Vagina (tissue), 2 donors: Measurements from ENCODE around the gene SLC25A10. TPM values are rescaled to one million over a fixed set of nuclear protein-coding genes. Genes with fewer than 3 reads are reported as not detected.
"Not testable (repeated sequence)": the region's sequence is repeated elsewhere in the genome, so short reads cannot be mapped to it uniquely, and the experiment has no call there.

Source experiments
- DNase-seq, 2 donors: peaks; one replicate each; pipeline ENCODE4 v3.0.0-alpha.2; 2017; ENCODE audit errors: extremely low spot score in 2 of 2
- H3K27ac ChIP-seq: fragments of 200-600 bp; sonication (generic); one replicate; pipeline ENCODE4 v1.5.1; 2019
- H3K27me3 ChIP-seq: fragments of 200-600 bp; sonication (generic); one replicate; pipeline ENCODE4 v1.5.1; 2019
- H3K36me3 ChIP-seq, 2 donors: fragments of 200-600 bp; sonication (generic); one replicate each; pipeline ENCODE4 v1.5.1; 2017 to 2019
- H3K4me1 ChIP-seq: fragments of 200-600 bp; sonication (generic); one replicate; pipeline ENCODE4 v1.5.1; 2019
- H3K4me3 ChIP-seq, 2 donors: fragments of 200-600 bp; sonication (generic); 1 replicate in 1 of 2; 2 replicates in 1 of 2; pipeline ENCODE4 v1.5.1; 2016 to 2019
- H3K9me3 ChIP-seq: fragments of 200-600 bp; sonication (generic); one replicate; pipeline ENCODE4 v1.5.1; 2019
- POLR2A ChIP-seq, 2 donors: fragments of 450-650 bp; IDR thresholded peaks; one replicate each; pipeline ENCODE4 v1.6.1; 2017; ENCODE audit warnings: antibody characterized with exemption in 2 of 2, mild to moderate bottlenecking in 2 of 2, moderate library complexity in 2 of 2
- POLR2AphosphoS5 ChIP-seq, 2 donors: sonication (generic); formaldehyde crosslinking; IDR thresholded peaks; one replicate each; pipeline ENCODE4 v1.9.0; 2017; ENCODE audit warnings: antibody characterized with exemption in 2 of 2, mild to moderate bottlenecking in 2 of 2, low read depth in 1 of 2; ENCODE audit not compliant: insufficient read depth in 1 of 2
- intact Hi-C: fragments of 100-400 bp; cut with DNase I; formaldehyde crosslinking; loops from one replicate; pipeline ENCODE4 v1.15.1; 2023
- total RNA-seq: library from RNA; depleted of rRNA; stranded (reverse); fragments of >200 nt; gene quantifications from one replicate; pipeline ENCODE4 v1.2.3, GENCODE V29; 2016
- TF ChIP-seq, protein P1 (sequence below), 3 experiments: fragments of 450-650 bp in 2 of 3; fragments of 200-600 bp in 1 of 3; sonication (generic) in 1 of 3; IDR thresholded peaks; one replicate each; pipeline ENCODE4 v1.5.1; 2017 to 2019; ENCODE audit warnings: antibody characterized with exemption in 3 of 3, mild to moderate bottlenecking in 2 of 3, moderate library complexity in 2 of 3

The SLC25A10 gene
- total RNA-seq, 1 donor from 2014 or later: 2.9 TPM

DNA sequence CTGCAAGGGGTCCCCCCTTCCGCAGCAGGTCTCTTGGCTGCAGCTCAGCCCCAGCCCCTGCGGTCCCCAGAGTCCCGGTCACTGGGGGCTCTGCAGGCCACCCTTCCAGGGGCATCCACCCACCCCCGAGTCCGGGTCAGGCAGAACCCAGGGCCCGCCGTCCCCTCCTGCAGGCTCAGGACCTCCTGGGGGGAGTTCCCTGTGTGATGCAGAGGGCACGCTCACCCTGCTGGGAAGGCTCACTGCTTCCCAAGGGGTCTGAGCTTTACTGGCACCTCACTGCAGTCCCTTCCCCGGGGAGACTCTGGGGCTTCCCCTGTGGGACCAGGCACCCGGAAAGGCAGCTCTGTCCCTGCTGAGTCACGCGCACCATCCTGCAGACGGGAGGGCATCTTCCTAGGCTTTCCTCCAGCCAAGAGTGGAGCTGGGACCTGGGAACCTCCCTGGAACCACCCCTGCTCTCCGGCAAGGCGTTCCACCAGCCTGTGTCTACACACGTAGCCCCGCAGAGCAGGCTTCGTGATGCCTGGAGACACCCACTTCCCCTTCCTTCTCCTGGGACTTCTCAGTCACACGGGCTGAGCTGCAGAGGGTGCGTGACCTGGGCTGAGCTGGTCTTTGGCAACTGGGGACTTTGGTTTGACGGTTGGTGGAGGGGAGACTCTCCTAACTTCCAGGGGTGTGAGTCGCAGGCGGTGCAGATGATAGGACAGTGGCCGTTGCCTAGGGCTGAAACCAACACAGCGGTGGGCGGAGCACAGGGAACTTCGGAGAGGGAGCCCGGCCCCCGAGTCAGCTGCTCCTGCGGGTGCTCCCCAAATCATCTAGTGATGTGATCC lies 23.4 kb downstream of the SLC25A10 start:
- Histone ChIP-seq H3K4me3 (no peak overlapping the region), H3K36me3 (no peaks in the 10 kb centered on the region), H3K4me1 (peaks cover 18% of the 10 kb centered on the region), H3K27me3 (no peaks in the 10 kb centered on the region), H3K9me3 (no peaks in the 10 kb centered on the region), H3K27ac (peak overlapping the region; percentile 23)
- TF ChIP-seq POLR2A (IDR thresholded peaks at IDR 0.05): no peak
- no peak for TF ChIP-seq POLR2AphosphoS5 (IDR thresholded peaks at IDR 0.05; ENCODE audit: insufficient read depth in 1 of 2, low read depth in 1 of 2)
- TF ChIP-seq, protein P1, sequence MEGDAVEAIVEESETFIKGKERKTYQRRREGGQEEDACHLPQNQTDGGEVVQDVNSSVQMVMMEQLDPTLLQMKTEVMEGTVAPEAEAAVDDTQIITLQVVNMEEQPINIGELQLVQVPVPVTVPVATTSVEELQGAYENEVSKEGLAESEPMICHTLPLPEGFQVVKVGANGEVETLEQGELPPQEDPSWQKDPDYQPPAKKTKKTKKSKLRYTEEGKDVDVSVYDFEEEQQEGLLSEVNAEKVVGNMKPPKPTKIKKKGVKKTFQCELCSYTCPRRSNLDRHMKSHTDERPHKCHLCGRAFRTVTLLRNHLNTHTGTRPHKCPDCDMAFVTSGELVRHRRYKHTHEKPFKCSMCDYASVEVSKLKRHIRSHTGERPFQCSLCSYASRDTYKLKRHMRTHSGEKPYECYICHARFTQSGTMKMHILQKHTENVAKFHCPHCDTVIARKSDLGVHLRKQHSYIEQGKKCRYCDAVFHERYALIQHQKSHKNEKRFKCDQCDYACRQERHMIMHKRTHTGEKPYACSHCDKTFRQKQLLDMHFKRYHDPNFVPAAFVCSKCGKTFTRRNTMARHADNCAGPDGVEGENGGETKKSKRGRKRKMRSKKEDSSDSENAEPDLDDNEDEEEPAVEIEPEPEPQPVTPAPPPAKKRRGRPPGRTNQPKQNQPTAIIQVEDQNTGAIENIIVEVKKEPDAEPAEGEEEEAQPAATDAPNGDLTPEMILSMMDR (IDR thresholded peaks at IDR 0.05): no peak
- no peak for DNase-seq
- intact Hi-C loops: no loop called here

DNA sequence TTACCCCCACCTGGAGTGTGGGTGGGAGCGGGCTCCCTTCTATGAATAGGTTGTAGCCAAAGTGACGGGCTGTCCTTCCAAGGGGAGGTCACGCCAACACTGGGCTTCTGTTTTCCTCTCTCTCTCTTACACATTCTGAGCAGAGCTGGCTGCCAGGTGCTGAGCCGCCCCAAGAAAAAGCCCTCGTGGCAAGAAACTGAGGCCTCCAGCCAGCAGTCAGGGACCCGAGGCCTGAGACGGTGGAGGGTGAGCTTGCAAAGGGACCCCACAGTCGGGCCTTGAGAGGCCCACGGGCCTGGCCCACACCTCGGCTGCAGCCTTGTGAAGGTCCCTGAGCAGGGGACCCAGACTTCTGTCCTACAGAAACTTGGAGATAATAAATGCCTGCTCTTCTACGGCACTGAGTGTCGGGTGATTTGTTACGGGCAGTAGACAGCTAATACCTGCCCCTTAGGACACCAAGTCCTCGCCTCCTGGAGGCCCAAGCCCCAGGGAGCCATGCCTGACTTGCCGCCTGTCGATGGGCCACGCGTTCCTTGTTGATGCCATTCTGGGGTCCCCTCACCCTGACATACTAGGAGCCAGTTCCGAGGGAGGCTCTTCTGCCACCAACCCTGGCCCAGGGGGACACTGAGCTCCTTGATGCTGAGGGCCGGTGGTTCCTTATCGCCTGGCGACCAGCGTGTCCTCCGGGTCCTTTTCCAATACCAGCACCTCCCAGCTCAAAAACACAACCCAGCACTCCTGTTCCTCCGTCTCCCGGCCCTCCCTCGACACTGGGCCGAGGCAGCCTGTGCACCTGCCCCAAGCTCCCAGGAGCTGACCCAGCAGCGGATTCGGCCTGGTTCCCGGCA lies 26.1 kb downstream of the SLC25A10 start:
- Histone ChIP-seq H3K4me1 (peaks cover 18% of the 10 kb centered on the region), H3K9me3 (no peaks in the 10 kb centered on the region), H3K27me3 (no peaks in the 10 kb centered on the region), H3K36me3 (no peaks in the 10 kb centered on the region), H3K4me3 (no peak overlapping the region), H3K27ac (no peak overlapping the region)
- TF ChIP-seq, protein P1 (IDR thresholded peaks at IDR 0.05): no peak
- TF ChIP-seq POLR2A (IDR thresholded peaks at IDR 0.05): no peak
- no peak for TF ChIP-seq POLR2AphosphoS5 (IDR thresholded peaks at IDR 0.05; ENCODE audit: insufficient read depth in 1 of 2, low read depth in 1 of 2)
- no peak for DNase-seq
- intact Hi-C loops: no loop called here

DNA sequence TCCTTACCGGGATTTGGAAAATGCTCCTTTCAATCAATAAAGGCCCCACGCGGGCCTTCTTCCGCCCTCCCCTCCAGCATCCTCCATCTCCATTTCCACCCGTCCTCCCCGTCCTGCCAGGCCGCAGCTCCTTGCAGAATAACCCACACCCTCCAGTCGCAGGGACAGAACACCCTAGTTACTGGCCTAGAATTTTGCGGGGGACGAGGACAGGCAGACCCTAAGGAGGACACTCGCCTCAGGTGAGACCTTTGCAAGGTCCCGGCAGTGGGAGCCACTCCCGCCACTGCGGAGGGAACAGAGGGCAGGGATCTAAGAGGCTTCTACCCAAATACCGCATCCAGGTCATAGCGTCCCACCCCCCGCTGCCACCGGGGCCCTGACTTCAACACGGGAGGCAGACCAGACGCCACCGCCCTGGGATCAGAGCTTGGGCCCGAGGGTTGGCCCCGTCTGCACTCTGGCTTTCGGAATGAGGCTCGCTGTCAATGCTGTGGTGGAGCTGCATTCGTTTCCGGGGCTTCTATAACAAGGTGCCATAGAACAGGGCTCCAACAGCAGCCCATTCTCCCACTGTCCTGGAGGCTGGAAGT lies 26.8 kb downstream of the SLC25A10 start:
- no peak for DNase-seq
- TF ChIP-seq POLR2A (IDR thresholded peaks at IDR 0.05): no peak
- TF ChIP-seq POLR2AphosphoS5 (IDR thresholded peaks at IDR 0.05; ENCODE audit: insufficient read depth in 1 of 2, low read depth in 1 of 2): no peak
- TF ChIP-seq, protein P1 (IDR thresholded peaks at IDR 0.05): no peak
- H3K36me3 ChIP-seq: no peaks in the 10 kb centered on the region
- H3K4me3 ChIP-seq: no peak overlapping the region
- H3K4me1 ChIP-seq: peaks cover 16% of the 10 kb centered on the region
- H3K9me3 ChIP-seq: no peaks in the 10 kb centered on the region
- no peak overlapping the region for H3K27ac ChIP-seq
- H3K27me3 ChIP-seq: no peaks in the 10 kb centered on the region
- intact Hi-C loops: no loop called here

DNA sequence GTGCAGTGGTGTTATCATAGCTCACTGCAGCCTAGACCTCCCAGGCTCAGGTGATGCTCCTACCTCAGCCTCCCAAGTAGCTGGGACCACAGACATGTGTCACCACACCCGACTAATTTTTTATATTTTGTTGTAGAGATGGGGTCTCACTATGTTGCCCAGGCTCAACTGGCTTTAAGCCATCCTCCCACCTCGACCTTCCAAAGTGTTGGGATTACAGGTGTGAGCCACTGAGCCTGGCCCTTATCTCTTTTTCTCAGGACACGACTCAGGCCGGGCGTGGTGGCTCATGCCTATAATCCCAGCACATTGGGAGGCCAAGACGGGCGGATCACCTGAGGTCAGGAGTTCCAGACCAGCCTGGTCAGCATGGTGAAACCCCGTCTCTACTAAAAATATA lies 27.5 kb downstream of the SLC25A10 start:
- DNase-seq, H3K36me3 ChIP-seq, intact Hi-C loops, H3K27ac ChIP-seq, H3K9me3 ChIP-seq, H3K27me3 ChIP-seq, H3K4me1 ChIP-seq, H3K4me3 ChIP-seq: not testable (repeated sequence)

DNA sequence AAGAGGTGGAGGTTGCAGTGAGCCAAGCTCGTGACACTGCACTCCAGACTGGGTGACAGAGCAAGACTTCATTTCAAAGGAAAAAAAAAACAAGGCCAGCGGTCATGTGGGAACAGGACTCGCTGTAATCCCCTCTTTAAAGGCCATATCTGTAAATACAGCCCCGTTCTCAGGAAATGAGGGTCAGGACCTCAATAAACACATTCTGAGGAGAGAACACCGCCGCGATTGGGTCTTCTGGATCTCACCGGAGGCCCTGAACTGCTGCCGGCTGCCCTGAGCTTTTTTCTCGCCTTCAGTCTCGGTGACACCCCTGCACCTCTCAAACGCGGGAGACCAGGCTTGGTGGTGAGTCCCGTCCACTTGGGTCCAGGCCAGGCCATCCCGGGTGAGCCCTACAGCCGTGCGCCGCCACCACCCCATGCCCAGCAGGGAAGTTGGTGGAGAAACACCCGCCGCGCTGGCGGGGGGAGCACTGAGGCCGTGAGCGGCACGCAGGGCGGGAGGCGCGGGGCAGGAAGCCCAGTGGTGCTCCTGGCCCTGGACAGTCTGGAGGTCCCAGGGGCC lies 28.4 kb downstream of the SLC25A10 start:
- no peak for TF ChIP-seq POLR2AphosphoS5 (IDR thresholded peaks at IDR 0.05; ENCODE audit: insufficient read depth in 1 of 2, low read depth in 1 of 2)
- TF ChIP-seq, protein P1 (IDR thresholded peaks at IDR 0.05): no peak
- TF ChIP-seq POLR2A (IDR thresholded peaks at IDR 0.05): no peak
- DNase-seq: no peak
- intact Hi-C loops: no loop called here
- Histone ChIP-seq H3K27ac (no peak overlapping the region), H3K4me1 (peaks cover 4% of the 10 kb centered on the region), H3K9me3 (no peaks in the 10 kb centered on the region), H3K27me3 (no peaks in the 10 kb centered on the region), H3K36me3 (no peaks in the 10 kb centered on the region), H3K4me3 (no peak overlapping the region)
